Lung (tissue), 12 donors: ENCODE data around the gene LVRN. TPM values are rescaled to one million over a fixed set of nuclear protein-coding genes. Genes with fewer than 3 reads are reported as not detected.

Experiments
- ATAC-seq: fragments of 200-7000 bp; cut with Tn5 transposase; one replicate; pipeline ENCODE4 v1.9.1; 2020; ENCODE audit warnings: moderate number of reproducible peaks; ENCODE audit not compliant: insufficient read depth, low FRiP score
- DNase-seq, 3 donors: peaks; one replicate each; pipeline ENCODE4 v3.0.0-alpha.2; 2013 to 2017
- H3K27ac ChIP-seq, 2 donors: one replicate each; pipeline ENCODE4 v1.5.1; 2013; ENCODE audit warnings: mild to moderate bottlenecking in 2 of 2, moderate library complexity in 2 of 2, control low read depth in 1 of 2, inconsistent platforms in 1 of 2, low read depth in 1 of 2, low read length in 1 of 2
- H3K27me3 ChIP-seq, 3 donors: one replicate each; pipeline ENCODE4 v1.5.1; 2013; ENCODE audit warnings: low read length in 2 of 3; ENCODE audit not compliant: control insufficient read depth in 3 of 3, insufficient read depth in 3 of 3
- H3K36me3 ChIP-seq, 4 donors: one replicate each; pipeline ENCODE4 v1.5.1; 2013; ENCODE audit warnings: low read length in 4 of 4, mild to moderate bottlenecking in 1 of 4, moderate library complexity in 1 of 4; ENCODE audit not compliant: control insufficient read depth in 4 of 4, insufficient read depth in 4 of 4
- H3K4me1 ChIP-seq, 5 donors: one replicate each; pipeline ENCODE4 v1.5.1; 2013; ENCODE audit warnings: low read length in 5 of 5, mild to moderate bottlenecking in 2 of 5, moderate library complexity in 1 of 5; ENCODE audit not compliant: control insufficient read depth in 5 of 5, insufficient read depth in 5 of 5
- H3K4me3 ChIP-seq: one replicate; pipeline ENCODE4 v1.5.1; 2013; ENCODE audit warnings: mild to moderate bottlenecking, control low read depth, moderate library complexity
- H3K9ac ChIP-seq, 2 donors: one replicate each; pipeline ENCODE4 v1.5.1; 2013; ENCODE audit warnings: low read length in 2 of 2, control low read depth in 1 of 2; ENCODE audit not compliant: insufficient read depth in 1 of 2
- H3K9me3 ChIP-seq, 4 donors: one replicate each; pipeline ENCODE4 v1.5.1; 2013; ENCODE audit warnings: low read length in 3 of 4, mild to moderate bottlenecking in 1 of 4, moderate library complexity in 1 of 4; ENCODE audit not compliant: control insufficient read depth in 4 of 4, insufficient read depth in 3 of 4
- WGBS, 2 donors: extraction: QIAGEN DNeasy Blood & Tissue Kit; methylation state at CpG; one replicate each; pipeline ENCODE4 v1.1.7; 2013; 5-methylcytosine and 5-hydroxymethylcytosine counted together
- polyA plus RNA-seq, 2 donors: library from polyadenylated mRNA; stranded (reverse); fragments of 200-250 nt; gene quantifications; one replicate each; pipeline ENCODE4 v1.2.1, GENCODE V29; 2013
- total RNA-seq, 2 donors: library from RNA; depleted of rRNA in 1 of 2; stranded (reverse); fragments of >200 nt in 1 of 2; gene quantifications; one replicate each; pipeline ENCODE4 v1.2.1, GENCODE V29; 2014 to 2021
- TF ChIP-seq, protein P1 (sequence below): IDR thresholded peaks from 2 replicates; pipeline ENCODE4 v1.5.1; 2012; ENCODE audit warnings: mild to moderate bottlenecking; ENCODE audit errors: control extremely low read depth, extremely low read depth
- donor health status: control.
- donor health status: control.
- donor health status: Bipolar disorder and iron deficiency.
- donor health status: healthy.
- donor health status: DM: yes; HTN: yes; CAD: no.

Gene LVRN
- total and polyA plus RNA-seq, 4 donors, result 0.10 to 0.94 (median 0.17) TPM

DNA sequence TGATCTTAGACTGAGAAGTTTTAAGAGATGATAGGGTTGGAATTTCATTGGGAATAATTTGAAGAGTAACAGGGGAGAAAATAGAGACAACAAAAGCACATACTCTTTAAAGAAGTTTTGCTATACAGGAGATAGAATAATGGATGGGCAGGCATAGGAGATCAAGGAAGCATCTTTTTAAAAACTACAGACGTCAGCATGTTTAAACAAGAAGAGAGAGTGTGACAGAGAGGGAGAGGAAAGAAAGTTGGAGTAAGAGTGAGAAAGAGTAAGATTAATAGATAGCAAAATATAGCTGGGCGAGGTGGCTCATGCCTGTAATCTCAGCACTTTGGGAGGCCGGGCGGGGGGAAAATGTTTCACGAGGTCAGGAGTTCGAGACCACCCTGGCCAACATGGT lies 5.3 kb upstream of the LVRN start:
- H3K27ac ChIP-seq, result no peak overlapping the region
- ATAC-seq (no peak), DNase-seq (no peak)
- no peak overlapping the region for H3K4me3 ChIP-seq
- H3K27me3 ChIP-seq, result peaks cover 3 to 30% (median 27%) of the 10 kb centered on the region in 3 donors
- no peaks in the 10 kb centered on the region for H3K36me3 ChIP-seq
- TF ChIP-seq, protein P1, sequence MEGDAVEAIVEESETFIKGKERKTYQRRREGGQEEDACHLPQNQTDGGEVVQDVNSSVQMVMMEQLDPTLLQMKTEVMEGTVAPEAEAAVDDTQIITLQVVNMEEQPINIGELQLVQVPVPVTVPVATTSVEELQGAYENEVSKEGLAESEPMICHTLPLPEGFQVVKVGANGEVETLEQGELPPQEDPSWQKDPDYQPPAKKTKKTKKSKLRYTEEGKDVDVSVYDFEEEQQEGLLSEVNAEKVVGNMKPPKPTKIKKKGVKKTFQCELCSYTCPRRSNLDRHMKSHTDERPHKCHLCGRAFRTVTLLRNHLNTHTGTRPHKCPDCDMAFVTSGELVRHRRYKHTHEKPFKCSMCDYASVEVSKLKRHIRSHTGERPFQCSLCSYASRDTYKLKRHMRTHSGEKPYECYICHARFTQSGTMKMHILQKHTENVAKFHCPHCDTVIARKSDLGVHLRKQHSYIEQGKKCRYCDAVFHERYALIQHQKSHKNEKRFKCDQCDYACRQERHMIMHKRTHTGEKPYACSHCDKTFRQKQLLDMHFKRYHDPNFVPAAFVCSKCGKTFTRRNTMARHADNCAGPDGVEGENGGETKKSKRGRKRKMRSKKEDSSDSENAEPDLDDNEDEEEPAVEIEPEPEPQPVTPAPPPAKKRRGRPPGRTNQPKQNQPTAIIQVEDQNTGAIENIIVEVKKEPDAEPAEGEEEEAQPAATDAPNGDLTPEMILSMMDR, result no peak
- H3K4me1 ChIP-seq, result peaks cover 0 to 7% (median 0%) of the 10 kb centered on the region in 5 donors
- no peak overlapping the region for H3K9ac ChIP-seq
- H3K9me3 ChIP-seq, result peaks cover 0 to 4% (median 1%) of the 10 kb centered on the region in 4 donors
- WGBS, 2 donors, result 76 to 95% methylated on average over 6 of the region's 6 CpGs

DNA sequence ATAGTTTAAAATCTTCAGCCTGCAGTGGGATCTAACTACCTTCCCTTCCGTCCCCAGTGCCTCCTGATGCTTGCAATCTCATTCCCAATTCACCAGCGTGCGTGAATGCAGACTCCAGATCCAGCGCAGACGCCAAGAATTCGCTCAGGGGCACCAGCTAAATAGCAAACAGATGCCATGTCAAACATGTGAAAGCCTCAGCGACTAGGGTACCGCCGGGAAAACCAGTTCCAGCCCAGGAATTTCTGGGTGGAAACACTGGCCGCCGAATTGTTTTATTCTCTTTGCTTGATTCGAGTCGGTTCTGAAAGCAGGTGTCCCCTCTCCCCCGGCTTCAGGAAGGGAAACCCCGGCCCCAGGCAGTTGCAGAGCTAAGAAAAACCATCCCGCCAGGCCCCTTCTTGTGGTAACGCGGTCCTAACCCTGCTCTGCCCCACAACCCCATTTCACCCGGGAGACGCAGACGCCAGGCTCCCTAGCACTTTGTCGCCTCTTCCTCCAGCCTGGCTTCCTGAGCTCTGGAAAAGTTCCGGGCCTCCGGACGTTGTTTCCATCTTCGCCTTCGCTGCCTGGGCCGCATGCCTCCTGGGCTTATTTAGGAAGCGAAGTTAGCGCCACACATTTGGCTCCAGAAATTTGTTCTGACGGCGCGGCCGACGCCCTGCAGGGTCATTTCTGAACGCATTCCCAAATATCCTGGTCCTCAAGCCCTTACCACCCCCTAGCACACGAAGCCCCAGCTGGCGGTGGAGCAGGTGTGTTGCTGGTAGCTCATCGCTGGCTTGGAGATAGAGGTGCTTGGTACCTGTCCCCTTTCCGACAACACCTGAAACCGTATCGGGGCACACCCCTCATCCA lies 665 bp upstream of the LVRN start:
- Histone ChIP-seq H3K27ac (no peak overlapping the region), H3K9me3 (peaks cover 0 to 11% (median 1%) of the 10 kb centered on the region in 4 donors), H3K27me3 (peaks cover 8 to 73% (median 49%) of the 10 kb centered on the region in 3 donors), H3K36me3 (no peaks in the 10 kb centered on the region), H3K4me1 (peaks cover 0 to 14% (median 0%) of the 10 kb centered on the region in 5 donors), H3K9ac (no peak overlapping the region), H3K4me3 (no peak overlapping the region)
- ATAC-seq, result no peak
- peak; percentile 35 to 53 (median 46) for DNase-seq
- TF ChIP-seq, protein P1, result no peak
- 7 to 13% methylated on average over 42 of the region's 42 CpGs for WGBS, 2 donors

DNA sequence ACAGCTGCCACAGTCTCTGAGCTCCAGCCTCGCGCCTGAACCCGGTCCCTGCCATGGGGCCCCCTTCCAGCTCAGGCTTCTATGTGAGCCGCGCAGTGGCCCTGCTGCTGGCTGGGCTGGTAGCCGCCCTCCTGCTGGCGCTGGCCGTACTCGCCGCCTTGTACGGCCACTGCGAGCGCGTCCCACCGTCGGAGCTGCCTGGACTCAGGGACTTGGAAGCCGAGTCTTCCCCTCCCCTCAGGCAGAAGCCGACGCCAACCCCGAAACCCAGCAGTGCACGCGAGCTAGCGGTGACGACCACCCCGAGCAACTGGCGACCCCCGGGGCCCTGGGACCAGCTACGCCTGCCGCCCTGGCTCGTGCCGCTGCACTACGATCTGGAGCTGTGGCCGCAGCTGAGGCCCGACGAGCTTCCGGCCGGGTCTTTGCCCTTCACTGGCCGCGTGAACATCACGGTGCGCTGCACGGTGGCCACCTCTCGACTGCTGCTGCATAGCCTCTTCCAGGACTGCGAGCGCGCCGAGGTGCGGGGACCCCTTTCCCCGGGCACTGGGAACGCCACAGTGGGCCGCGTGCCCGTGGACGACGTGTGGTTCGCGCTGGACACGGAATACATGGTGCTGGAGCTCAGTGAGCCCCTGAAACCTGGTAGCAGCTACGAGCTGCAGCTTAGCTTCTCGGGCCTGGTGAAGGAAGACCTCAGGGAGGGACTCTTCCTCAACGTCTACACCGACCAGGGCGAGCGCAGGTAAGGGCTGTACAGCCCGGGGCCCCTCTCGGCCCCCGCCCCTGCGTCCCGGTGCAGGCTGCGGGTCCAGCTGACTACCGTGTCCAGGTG lies 509 bp downstream of the LVRN start:
- Histone ChIP-seq H3K9ac (no peak overlapping the region), H3K36me3 (no peaks in the 10 kb centered on the region), H3K27ac (no peak overlapping the region), H3K4me3 (peak overlapping the region; percentile 10), H3K4me1 (peaks cover 0 to 14% (median 0%) of the 10 kb centered on the region in 5 donors), H3K27me3 (peaks cover 8 to 77% (median 49%) of the 10 kb centered on the region in 3 donors), H3K9me3 (peaks cover 0 to 11% (median 1%) of the 10 kb centered on the region in 4 donors)
- ATAC-seq (peak; percentile 73), DNase-seq (peak in 2 of 3 donors; percentile 40 to 51)
- TF ChIP-seq, protein P1, result no peak
- WGBS, 2 donors, result 1 to 5% methylated on average over 65 to 71 of the region's 71 CpGs
